ENCODE measurements around the gene NOS1AP.

- TF ChIP-seq CTCF (IDR thresholded peaks at IDR 0.05; ENCODE audit: extremely low read depth in 1 of 2, insufficient read depth in 1 of 2, low read depth in 1 of 2, low read length in 2 of 2): no peak
- TF ChIP-seq, protein P1, sequence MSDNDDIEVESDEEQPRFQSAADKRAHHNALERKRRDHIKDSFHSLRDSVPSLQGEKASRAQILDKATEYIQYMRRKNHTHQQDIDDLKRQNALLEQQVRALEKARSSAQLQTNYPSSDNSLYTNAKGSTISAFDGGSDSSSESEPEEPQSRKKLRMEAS (IDR thresholded peaks at IDR 0.05; ENCODE audit: insufficient read depth, insufficient read length): no peak
- TF ChIP-seq POLR2A (IDR thresholded peaks at IDR 0.05; ENCODE audit: low read depth, low read length): no peak
- TF ChIP-seq MYC (IDR thresholded peaks at IDR 0.05; ENCODE audit: low read depth, low read length): no peak
- TF ChIP-seq POLR2AphosphoS5 (IDR thresholded peaks at IDR 0.05; ENCODE audit: insufficient read depth, low read depth, low read length): no peak
- TF ChIP-seq FOS (IDR thresholded peaks at IDR 0.05; ENCODE audit: borderline replicate concordance, insufficient read depth, low read length): no peak
- TF ChIP-seq JUN (IDR thresholded peaks at IDR 0.05; ENCODE audit: borderline replicate concordance, insufficient read depth, insufficient read length, low read depth): no peak
Measured at GRCh38 chr1:162025541-162025940, 44.0 kb upstream of the NOS1AP start.
